Upper lobe of left lung (tissue), 4 donors: ENCODE data around the gene RCCD1.
"Not testable (repeated sequence)": the region's sequence is repeated elsewhere in the genome, so short reads cannot be mapped to it uniquely, and the experiment has no call there.

Source experiments
- POLR2A ChIP-seq, 4 donors: fragments of 450-650 bp; IDR thresholded peaks; one replicate each; pipeline ENCODE4 v1.5.1; 2016 to 2017; ENCODE audit warnings: antibody characterized with exemption in 4 of 4, mild to moderate bottlenecking in 2 of 4
- POLR2AphosphoS5 ChIP-seq, 2 donors: sonication (generic); formaldehyde crosslinking; IDR thresholded peaks; one replicate each; pipeline ENCODE4 v1.5.1; 2017; ENCODE audit warnings: antibody characterized with exemption in 2 of 2
- TF ChIP-seq, protein P1 (sequence below), 6 experiments: fragments of 450-650 bp in 4 of 6; fragments of 200-600 bp in 2 of 6; sonication (generic) in 2 of 6; IDR thresholded peaks; one replicate each; pipeline ENCODE4 v1.5.1; 2016 to 2019; ENCODE audit warnings: antibody characterized with exemption in 6 of 6

DNA sequence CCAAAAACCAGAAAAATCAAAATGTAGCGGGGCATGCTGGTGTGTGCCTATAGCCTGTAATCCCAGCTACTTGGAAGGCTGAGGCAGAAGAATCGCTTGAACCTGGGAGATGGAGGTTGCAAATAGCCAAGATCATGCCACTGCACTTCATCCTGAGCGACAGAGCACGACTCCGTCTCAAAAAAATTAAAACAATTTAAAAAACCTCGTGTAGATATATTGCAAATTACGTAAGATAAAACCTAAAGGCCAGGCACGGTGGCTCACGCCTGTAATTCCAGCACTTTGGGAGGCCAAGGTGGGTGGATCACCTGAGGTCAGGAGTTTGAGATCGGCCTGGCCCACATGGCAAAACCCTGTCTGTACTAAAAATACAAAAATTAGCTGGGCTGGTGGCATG is 27.9 kb upstream of the RCCD1 start:
- TF ChIP-seq, protein P1, sequence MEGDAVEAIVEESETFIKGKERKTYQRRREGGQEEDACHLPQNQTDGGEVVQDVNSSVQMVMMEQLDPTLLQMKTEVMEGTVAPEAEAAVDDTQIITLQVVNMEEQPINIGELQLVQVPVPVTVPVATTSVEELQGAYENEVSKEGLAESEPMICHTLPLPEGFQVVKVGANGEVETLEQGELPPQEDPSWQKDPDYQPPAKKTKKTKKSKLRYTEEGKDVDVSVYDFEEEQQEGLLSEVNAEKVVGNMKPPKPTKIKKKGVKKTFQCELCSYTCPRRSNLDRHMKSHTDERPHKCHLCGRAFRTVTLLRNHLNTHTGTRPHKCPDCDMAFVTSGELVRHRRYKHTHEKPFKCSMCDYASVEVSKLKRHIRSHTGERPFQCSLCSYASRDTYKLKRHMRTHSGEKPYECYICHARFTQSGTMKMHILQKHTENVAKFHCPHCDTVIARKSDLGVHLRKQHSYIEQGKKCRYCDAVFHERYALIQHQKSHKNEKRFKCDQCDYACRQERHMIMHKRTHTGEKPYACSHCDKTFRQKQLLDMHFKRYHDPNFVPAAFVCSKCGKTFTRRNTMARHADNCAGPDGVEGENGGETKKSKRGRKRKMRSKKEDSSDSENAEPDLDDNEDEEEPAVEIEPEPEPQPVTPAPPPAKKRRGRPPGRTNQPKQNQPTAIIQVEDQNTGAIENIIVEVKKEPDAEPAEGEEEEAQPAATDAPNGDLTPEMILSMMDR (IDR thresholded peaks at IDR 0.05) = not testable (repeated sequence)
- TF ChIP-seq POLR2AphosphoS5, POLR2A (IDR thresholded peaks at IDR 0.05): not testable (repeated sequence)
